Panc1 (cell line): ENCODE results near the gene MFSD6. TPM values are rescaled to one million over a fixed set of nuclear protein-coding genes. Genes with fewer than 3 reads are reported as not detected.

Experiments
- ATAC-seq: fragments of 200-7000 bp; cut with Tn5 transposase; 2 replicates; pipeline ENCODE4 v1.9.1; 2020; ENCODE audit warnings: mild to moderate bottlenecking, moderate library complexity
- BruUV-seq: library from RNA; stranded (reverse); fragments of 400-500 nt; replicated peaks from 2 replicates; lab custom pipeline; 2021; lab: Mats Ljungman, UMichigan
- CTCF ChIA-PET: fragments of 300-600 bp; sonication (Branson Sonifier 250); formaldehyde crosslinking; loops from one replicate; lab custom pipeline; 2022; ENCODE audit warnings: antibody characterized with exemption; lab: Charles Lee
- POLR2A ChIA-PET: fragments of 300-600 bp; sonication (Branson Sonifier 250); formaldehyde crosslinking; loops from one replicate; lab custom pipeline; 2022; ENCODE audit warnings: antibody characterized with exemption; lab: Charles Lee
- DNase-seq: peaks from one replicate; pipeline ENCODE4 v3.0.0-alpha.2; 2010; ENCODE audit warnings: low read depth, low spot score
- H3K27ac ChIP-seq: 2 replicates; pipeline ENCODE4 v1.5.1; 2011; ENCODE audit warnings: mild to moderate bottlenecking, low read length, inconsistent platforms
- H3K27me3 ChIP-seq: fragments of 200-500 bp; sonication (Bioruptor generic); 2 replicates; pipeline ENCODE4 v1.6.0; 2014; ENCODE audit warnings: low read length, inconsistent platforms; ENCODE audit not compliant: control insufficient read depth, insufficient read depth
- H3K36me3 ChIP-seq: fragments of 200-500 bp; sonication (Bioruptor generic); 2 replicates; pipeline ENCODE4 v1.5.1; 2014; ENCODE audit warnings: inconsistent platforms, mild to moderate bottlenecking, low read length, moderate library complexity; ENCODE audit not compliant: control insufficient read depth, insufficient read depth
- H3K4me1 ChIP-seq: 2 replicates; pipeline ENCODE4 v1.5.1; 2011; ENCODE audit warnings: inconsistent platforms, mild to moderate bottlenecking, low read length, moderate library complexity; ENCODE audit not compliant: control insufficient read depth, insufficient read depth
- H3K4me3 ChIP-seq, 2 experiments: 2 replicates each; pipeline ENCODE4 v1.5.1; 2011 to 2012; ENCODE audit warnings: low read depth in 2 of 2, low read length in 2 of 2, mild to moderate bottlenecking in 2 of 2, inconsistent platforms in 1 of 2, moderate library complexity in 1 of 2
- H3K9me3 ChIP-seq: fragments of 200-500 bp; sonication (Bioruptor generic); 2 replicates; pipeline ENCODE4 v1.5.1; 2014; ENCODE audit warnings: low read depth, mild to moderate bottlenecking, inconsistent platforms, low read length, moderate library complexity; ENCODE audit not compliant: control insufficient read depth, insufficient read depth
- POLR2AphosphoS5 ChIP-seq: IDR thresholded peaks from 2 replicates; pipeline ENCODE4 v1.6.1; 2012; ENCODE audit warnings: mild to moderate bottlenecking, low read depth, low read length, moderate library complexity
- SIN3A ChIP-seq: IDR thresholded peaks from 2 replicates; pipeline ENCODE4 v1.6.1; 2012; ENCODE audit warnings: low read depth, mild to moderate bottlenecking, low read length, moderate library complexity, borderline replicate concordance; ENCODE audit not compliant: insufficient read depth
- TCF7L2 ChIP-seq: IDR thresholded peaks from 2 replicates; pipeline ENCODE4 v1.6.1; 2011; ENCODE audit warnings: mild to moderate bottlenecking, low read depth, low read length, inconsistent platforms
- in situ Hi-C: cut with HindIII; loops from 2 replicates; pipeline ENCODE4 v1.10.0; 2016; ENCODE audit warnings: low sequenced_read_pairs, low pct_unique_long_range_greater_than_20kb
- intact Hi-C: fragments of 100-400 bp; cut with micrococcal nuclease; formaldehyde crosslinking; loops from one replicate; pipeline ENCODE4 v1.10.0; 2022; ENCODE audit not compliant: unreplicated experiment
- total RNA-seq: library from RNA; stranded (reverse); gene quantifications from one replicate; pipeline ENCODE4 v1.2.1, GENCODE V29; 2021; ENCODE audit not compliant: unreplicated experiment
- TF ChIP-seq, protein P1 (sequence below): fragments of 450-650 bp; IDR thresholded peaks from 2 replicates; pipeline ENCODE4 v1.5.1; 2017; ENCODE audit warnings: mild to moderate bottlenecking
- TF ChIP-seq, protein P2 (sequence below), 2 experiments: IDR thresholded peaks; 2 replicates each; pipeline ENCODE4 v1.6.1; 2011 to 2012; ENCODE audit warnings: low read depth in 2 of 2, control low read depth in 1 of 2, low read length in 1 of 2, mild to moderate bottlenecking in 1 of 2, moderate library complexity in 1 of 2; ENCODE audit not compliant: insufficient read depth in 1 of 2

The MFSD6 gene
- total RNA-seq, 1 experiment from 2014 or later = 10.4 TPM

- no peak for TF ChIP-seq SIN3A
- TF ChIP-seq, protein P1, sequence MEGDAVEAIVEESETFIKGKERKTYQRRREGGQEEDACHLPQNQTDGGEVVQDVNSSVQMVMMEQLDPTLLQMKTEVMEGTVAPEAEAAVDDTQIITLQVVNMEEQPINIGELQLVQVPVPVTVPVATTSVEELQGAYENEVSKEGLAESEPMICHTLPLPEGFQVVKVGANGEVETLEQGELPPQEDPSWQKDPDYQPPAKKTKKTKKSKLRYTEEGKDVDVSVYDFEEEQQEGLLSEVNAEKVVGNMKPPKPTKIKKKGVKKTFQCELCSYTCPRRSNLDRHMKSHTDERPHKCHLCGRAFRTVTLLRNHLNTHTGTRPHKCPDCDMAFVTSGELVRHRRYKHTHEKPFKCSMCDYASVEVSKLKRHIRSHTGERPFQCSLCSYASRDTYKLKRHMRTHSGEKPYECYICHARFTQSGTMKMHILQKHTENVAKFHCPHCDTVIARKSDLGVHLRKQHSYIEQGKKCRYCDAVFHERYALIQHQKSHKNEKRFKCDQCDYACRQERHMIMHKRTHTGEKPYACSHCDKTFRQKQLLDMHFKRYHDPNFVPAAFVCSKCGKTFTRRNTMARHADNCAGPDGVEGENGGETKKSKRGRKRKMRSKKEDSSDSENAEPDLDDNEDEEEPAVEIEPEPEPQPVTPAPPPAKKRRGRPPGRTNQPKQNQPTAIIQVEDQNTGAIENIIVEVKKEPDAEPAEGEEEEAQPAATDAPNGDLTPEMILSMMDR = no peak
- H3K9me3 ChIP-seq = no peaks in the 10 kb centered on the region
- POLR2A ChIA-PET = no interaction called here
- no peak overlapping the region for H3K4me3 ChIP-seq
- BruUV-seq = no TSS peak
- no peak for ATAC-seq
- in situ Hi-C loops = no loop called here
- H3K27ac ChIP-seq = peak overlapping the region; percentile 32; the same call in 1 of the 2 replicates
- intact Hi-C loops = loop anchor here (10.0 kb wide), 1 partner anchor 114 kb away; the partner anchor contains the start of gene NAB1
- CTCF ChIA-PET = no interaction called here
- no peak for DNase-seq
- H3K36me3 ChIP-seq = no peaks in the 10 kb centered on the region
- H3K4me1 ChIP-seq = peaks cover 6% of the 10 kb centered on the region
- no peaks in the 10 kb centered on the region for H3K27me3 ChIP-seq
Measured at GRCh38 chr2:190530248-190530900, 122.2 kb downstream of the MFSD6 start.

DNA sequence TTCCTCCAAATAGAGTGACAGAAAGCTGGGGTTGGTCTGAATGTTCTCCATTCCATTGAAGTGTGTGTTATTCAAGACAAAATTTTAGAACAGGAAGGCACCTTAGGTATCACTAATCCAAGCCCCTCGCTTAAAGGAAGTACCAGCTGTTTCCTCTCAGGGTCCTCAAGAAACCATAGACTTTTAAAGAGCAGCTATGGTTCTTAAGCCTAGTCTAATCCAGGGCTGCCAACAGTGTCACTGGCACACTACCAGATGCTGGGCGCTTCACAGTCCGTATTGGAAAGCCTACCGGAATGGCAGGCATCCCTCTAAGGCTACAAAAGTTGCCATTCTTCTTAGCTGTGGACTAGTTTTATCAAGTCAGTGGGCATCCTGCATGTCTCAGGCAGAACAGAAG lies 124.4 kb downstream of the MFSD6 start:
- Histone ChIP-seq H3K36me3 (no peaks in the 10 kb centered on the region), H3K27ac (peak overlapping the region; percentile 99; the same call in 1 of the 2 replicates), H3K27me3 (no peaks in the 10 kb centered on the region), H3K4me3 (no peak overlapping the region), H3K4me1 (peaks cover 11% of the 10 kb centered on the region), H3K9me3 (no peaks in the 10 kb centered on the region)
- no TSS peak for BruUV-seq
- no peak for ATAC-seq
- POLR2A ChIA-PET = no interaction called here
- in situ Hi-C loops (no loop called here), intact Hi-C loops (loop anchor here (10.0 kb wide), 1 partner anchor 112 kb away; the partner anchor contains the start of gene NAB1)
- CTCF ChIA-PET = no interaction called here
- DNase-seq = no peak
- TF ChIP-seq, protein P1 = no peak
- TF ChIP-seq TCF7L2 (no peak), SIN3A (no peak), POLR2AphosphoS5 (no peak)
- TF ChIP-seq, protein P2, sequence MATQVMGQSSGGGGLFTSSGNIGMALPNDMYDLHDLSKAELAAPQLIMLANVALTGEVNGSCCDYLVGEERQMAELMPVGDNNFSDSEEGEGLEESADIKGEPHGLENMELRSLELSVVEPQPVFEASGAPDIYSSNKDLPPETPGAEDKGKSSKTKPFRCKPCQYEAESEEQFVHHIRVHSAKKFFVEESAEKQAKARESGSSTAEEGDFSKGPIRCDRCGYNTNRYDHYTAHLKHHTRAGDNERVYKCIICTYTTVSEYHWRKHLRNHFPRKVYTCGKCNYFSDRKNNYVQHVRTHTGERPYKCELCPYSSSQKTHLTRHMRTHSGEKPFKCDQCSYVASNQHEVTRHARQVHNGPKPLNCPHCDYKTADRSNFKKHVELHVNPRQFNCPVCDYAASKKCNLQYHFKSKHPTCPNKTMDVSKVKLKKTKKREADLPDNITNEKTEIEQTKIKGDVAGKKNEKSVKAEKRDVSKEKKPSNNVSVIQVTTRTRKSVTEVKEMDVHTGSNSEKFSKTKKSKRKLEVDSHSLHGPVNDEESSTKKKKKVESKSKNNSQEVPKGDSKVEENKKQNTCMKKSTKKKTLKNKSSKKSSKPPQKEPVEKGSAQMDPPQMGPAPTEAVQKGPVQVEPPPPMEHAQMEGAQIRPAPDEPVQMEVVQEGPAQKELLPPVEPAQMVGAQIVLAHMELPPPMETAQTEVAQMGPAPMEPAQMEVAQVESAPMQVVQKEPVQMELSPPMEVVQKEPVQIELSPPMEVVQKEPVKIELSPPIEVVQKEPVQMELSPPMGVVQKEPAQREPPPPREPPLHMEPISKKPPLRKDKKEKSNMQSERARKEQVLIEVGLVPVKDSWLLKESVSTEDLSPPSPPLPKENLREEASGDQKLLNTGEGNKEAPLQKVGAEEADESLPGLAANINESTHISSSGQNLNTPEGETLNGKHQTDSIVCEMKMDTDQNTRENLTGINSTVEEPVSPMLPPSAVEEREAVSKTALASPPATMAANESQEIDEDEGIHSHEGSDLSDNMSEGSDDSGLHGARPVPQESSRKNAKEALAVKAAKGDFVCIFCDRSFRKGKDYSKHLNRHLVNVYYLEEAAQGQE (IDR thresholded peaks at IDR 0.05; ENCODE audit: insufficient read depth in 1 of 2, low read depth in 2 of 2, low read length in 1 of 2) = no peak
